Measurements from ENCODE around the gene CPNE2. TPM values are rescaled to one million over a fixed set of nuclear protein-coding genes. Genes with fewer than 3 reads are reported as not detected.
"Not testable (repeated sequence)": the region's sequence is repeated elsewhere in the genome, so short reads cannot be mapped to it uniquely, and the experiment has no call there.

Gene CPNE2
- total RNA-seq, 1 donor from 2014 or later = 8.3 TPM

DNA sequence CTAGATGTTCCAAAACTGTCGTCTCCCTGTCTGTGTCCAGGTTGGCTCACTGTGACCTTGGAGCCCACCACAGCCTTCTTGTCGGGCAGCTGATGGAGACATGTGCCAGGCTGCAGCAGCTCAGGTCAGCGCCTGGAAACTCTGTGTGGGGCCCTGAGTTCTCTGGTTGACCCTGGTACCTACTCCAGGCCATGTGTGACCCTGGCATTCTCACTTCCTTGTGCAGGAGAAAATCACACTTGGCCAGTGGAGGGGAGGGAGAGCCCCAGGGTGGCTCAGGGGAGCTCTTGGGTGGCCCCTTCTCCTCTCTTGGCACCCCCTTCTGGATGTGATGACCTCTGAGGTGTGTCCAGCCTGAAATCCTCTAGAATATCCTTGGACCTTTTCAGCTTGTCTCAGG is 25.0 kb upstream of the CPNE2 start:
- peaks cover 16% of the 10 kb centered on the region for H3K4me1 Mint-ChIP-seq
- POLR2A ChIA-PET = interaction anchor here (0.5 to 2.7 kb wide), 4 partner anchors 15 to 78 kb away, joined by 4 to 12 read pairs (median 8); partner anchors contain the start of gene NLRC5
- TF ChIP-seq, protein P1, sequence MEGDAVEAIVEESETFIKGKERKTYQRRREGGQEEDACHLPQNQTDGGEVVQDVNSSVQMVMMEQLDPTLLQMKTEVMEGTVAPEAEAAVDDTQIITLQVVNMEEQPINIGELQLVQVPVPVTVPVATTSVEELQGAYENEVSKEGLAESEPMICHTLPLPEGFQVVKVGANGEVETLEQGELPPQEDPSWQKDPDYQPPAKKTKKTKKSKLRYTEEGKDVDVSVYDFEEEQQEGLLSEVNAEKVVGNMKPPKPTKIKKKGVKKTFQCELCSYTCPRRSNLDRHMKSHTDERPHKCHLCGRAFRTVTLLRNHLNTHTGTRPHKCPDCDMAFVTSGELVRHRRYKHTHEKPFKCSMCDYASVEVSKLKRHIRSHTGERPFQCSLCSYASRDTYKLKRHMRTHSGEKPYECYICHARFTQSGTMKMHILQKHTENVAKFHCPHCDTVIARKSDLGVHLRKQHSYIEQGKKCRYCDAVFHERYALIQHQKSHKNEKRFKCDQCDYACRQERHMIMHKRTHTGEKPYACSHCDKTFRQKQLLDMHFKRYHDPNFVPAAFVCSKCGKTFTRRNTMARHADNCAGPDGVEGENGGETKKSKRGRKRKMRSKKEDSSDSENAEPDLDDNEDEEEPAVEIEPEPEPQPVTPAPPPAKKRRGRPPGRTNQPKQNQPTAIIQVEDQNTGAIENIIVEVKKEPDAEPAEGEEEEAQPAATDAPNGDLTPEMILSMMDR (IDR thresholded peaks at IDR 0.05) = no peak
- peak overlapping the region; percentile 35 for H3K27ac Mint-ChIP-seq
- ATAC-seq (ENCODE audit: low read depth) (no peak), DNase-seq (no peak)
- CTCF ChIA-PET = interaction anchor here (1.5 to 1.6 kb wide), 2 partner anchors 17 to 103 kb away, joined by 5 to 7 read pairs; no protein-coding TSS in a partner anchor
- intact Hi-C loops (cut with micrococcal nuclease) = no loop called here
- H3K36me3 Mint-ChIP-seq (ENCODE audit: low read depth) = peaks cover 65% of the 10 kb centered on the region
- no peaks in the 10 kb centered on the region for H3K9me3 Mint-ChIP-seq
- H3K27me3 Mint-ChIP-seq = no peaks in the 10 kb centered on the region
- no peak overlapping the region for H3K4me3 Mint-ChIP-seq

GRCh38 chr16:57069053-57069452 is 23.3 kb upstream of the CPNE2 start:
- ChIA-PET CTCF (interaction anchor here (1.3 to 1.9 kb wide), 2 partner anchors 15 to 104 kb away, joined by 4 to 10 read pairs; no protein-coding TSS in a partner anchor), POLR2A (interaction anchor here (0.9 kb wide), 1 partner anchor 126 kb away, joined by 3 read pairs; no protein-coding TSS in a partner anchor)
- DNase-seq (no peak), ATAC-seq (ENCODE audit: low read depth) (no peak)
- Mint-ChIP-seq H3K27me3 (no peaks in the 10 kb centered on the region), H3K4me3 (no peak overlapping the region), H3K27ac (no peak overlapping the region), H3K9me3 (no peaks in the 10 kb centered on the region), H3K4me1 (peaks cover 16% of the 10 kb centered on the region), H3K36me3 (ENCODE audit: low read depth) (peaks cover 74% of the 10 kb centered on the region)
- intact Hi-C loops (cut with micrococcal nuclease) = no loop called here
- TF ChIP-seq, protein P1 (IDR thresholded peaks at IDR 0.05) = no peak

GRCh38 chr16:57069635-57070370 is 22.6 kb upstream of the CPNE2 start:
- TF ChIP-seq, protein P1 (IDR thresholded peaks at IDR 0.05) = no peak
- DNase-seq (no peak), ATAC-seq (ENCODE audit: low read depth) (no peak)
- no peaks in the 10 kb centered on the region for H3K9me3 Mint-ChIP-seq
- ChIA-PET CTCF (interaction anchor here (1.3 to 1.9 kb wide), 2 partner anchors 14 to 105 kb away, joined by 4 to 10 read pairs; no protein-coding TSS in a partner anchor), POLR2A (interaction anchor here (0.9 to 1.0 kb wide), 2 partner anchors 80 to 127 kb away, joined by 3 read pairs; partner anchors contain the start of gene NLRC5)
- H3K27ac Mint-ChIP-seq = peak overlapping the region; percentile 24
- H3K4me3 Mint-ChIP-seq = no peak overlapping the region
- H3K4me1 Mint-ChIP-seq = peaks cover 14% of the 10 kb centered on the region
- peaks cover 79% of the 10 kb centered on the region for H3K36me3 Mint-ChIP-seq (ENCODE audit: low read depth)
- H3K27me3 Mint-ChIP-seq = no peaks in the 10 kb centered on the region
- intact Hi-C loops (cut with micrococcal nuclease) = no loop called here

- ATAC-seq (ENCODE audit: low read depth) = no peak
- CTCF ChIA-PET = interaction anchor here (1.3 to 1.9 kb wide), 2 partner anchors 13 to 106 kb away, joined by 4 to 10 read pairs; no protein-coding TSS in a partner anchor
These were observed 22.0 kb upstream of the CPNE2 start for GRCh38 chr16:57070424-57070823.

DNA sequence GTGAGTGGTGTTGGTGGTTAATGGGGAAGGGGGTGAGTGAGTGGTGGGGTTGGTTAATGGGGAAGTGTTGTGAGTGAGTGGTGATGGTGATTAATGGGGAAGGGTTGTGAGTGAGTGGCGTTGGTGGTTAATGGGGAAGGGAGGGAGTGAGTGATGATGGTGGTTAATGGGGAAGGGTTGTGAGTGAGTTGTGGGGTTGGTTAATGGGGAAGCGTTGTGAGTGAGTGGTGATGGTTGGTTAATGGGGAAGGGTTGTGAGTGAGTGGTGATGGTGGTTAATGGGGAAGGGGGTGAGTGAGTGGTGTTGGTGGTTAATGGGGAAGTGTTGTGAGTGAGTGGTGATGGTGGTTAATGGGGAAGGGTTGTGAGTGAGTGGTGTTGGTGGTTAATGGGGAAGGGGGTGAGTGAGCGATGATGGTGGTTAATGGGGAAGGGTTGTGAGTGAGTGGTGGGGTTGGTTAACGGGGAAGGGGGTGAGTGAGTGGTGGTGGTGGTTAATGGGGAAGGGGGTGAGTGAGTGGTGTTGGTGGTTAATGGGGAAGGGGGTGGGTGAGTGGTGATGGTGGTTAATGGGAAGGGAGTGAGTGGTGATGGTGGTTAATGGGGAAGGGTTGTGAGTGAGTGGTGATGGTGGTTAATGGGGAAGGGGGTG is 21.2 kb upstream of the CPNE2 start:
- H3K9me3 Mint-ChIP-seq; H3K4me3 Mint-ChIP-seq; H3K27me3 Mint-ChIP-seq; H3K27ac Mint-ChIP-seq; ATAC-seq (ENCODE audit: low read depth); CTCF ChIA-PET; DNase-seq; POLR2A ChIA-PET; intact Hi-C loops (cut with micrococcal nuclease): not testable (repeated sequence)
- Mint-ChIP-seq H3K36me3 (ENCODE audit: low read depth) (peaks cover 80% of the 10 kb centered on the region), H3K4me1 (peaks cover 14% of the 10 kb centered on the region)

More at GRCh38 chr16:57070424-57070823, 22.0 kb upstream of the CPNE2 start:
- no peaks in the 10 kb centered on the region for H3K27me3 Mint-ChIP-seq
- intact Hi-C loops (cut with micrococcal nuclease) = no loop called here
- H3K4me1 Mint-ChIP-seq = peaks cover 14% of the 10 kb centered on the region
- no peak overlapping the region for H3K4me3 Mint-ChIP-seq
- DNase-seq = no peak
- TF ChIP-seq, protein P1 (IDR thresholded peaks at IDR 0.05) = no peak
- POLR2A ChIA-PET = interaction anchor here (1.0 kb wide), 1 partner anchor 81 kb away, joined by 3 read pairs; the partner anchor contains the start of gene NLRC5
- H3K36me3 Mint-ChIP-seq (ENCODE audit: low read depth) = peaks cover 78% of the 10 kb centered on the region
- H3K27ac Mint-ChIP-seq = peak overlapping the region; percentile 24
- H3K9me3 Mint-ChIP-seq = no peaks in the 10 kb centered on the region
